ENCODE results near the gene ROBO1. TPM values are rescaled to one million over a fixed set of nuclear protein-coding genes. Genes with fewer than 3 reads are reported as not detected.

The ROBO1 gene
- total and polyA plus RNA-seq, 2 donors (not counting 3 experiments of a cell fraction or from before 2014, with no cell fraction given) = 5.9 to 14.2 TPM

DNA sequence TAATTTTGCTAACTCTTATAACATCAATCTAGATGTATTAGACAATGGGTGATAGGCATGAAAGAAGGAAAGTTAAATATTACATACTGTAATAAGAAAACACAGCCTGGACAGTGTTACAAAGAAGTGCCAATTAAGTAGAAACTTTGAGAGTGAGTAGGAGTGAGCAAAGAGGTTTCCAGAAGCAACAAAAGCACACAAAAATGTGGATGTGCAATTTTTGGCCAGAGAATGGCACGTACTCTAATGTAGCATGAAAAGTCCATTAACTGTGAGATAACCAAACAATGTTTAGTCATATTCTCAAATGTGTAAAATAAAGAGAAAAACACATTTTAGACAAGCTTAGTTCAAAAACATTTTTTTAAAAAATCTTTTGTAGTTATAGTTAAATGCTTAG is 567.3 kb downstream of the ROBO1 start:
- Histone ChIP-seq H3K9me3 (replicated peaks; ENCODE audit: control insufficient read depth, insufficient read depth, low read length) (no peaks in the 10 kb centered on the region), H3K9me1 (replicated peaks; ENCODE audit: control insufficient read depth, extremely low read depth, insufficient read depth, low read length) (no peaks in the 10 kb centered on the region), H3K36me3 (ENCODE audit: control insufficient read depth in 2 of 2, extremely low read depth in 1 of 2, insufficient read depth in 2 of 2, low read length in 2 of 2) (no peaks in the 10 kb centered on the region), H3K4me2 (ENCODE audit: insufficient read depth, low read length) (no peak overlapping the region), H3K27ac (ENCODE audit: insufficient read depth, low read depth, low read length) (no peak overlapping the region), H2AFZ (ENCODE audit: low read depth, low read length) (no peak overlapping the region), H3K9ac (replicated peaks; ENCODE audit: extremely low read depth, insufficient read depth, low read length) (no peak overlapping the region), H3K79me2 (ENCODE audit: control insufficient read depth, insufficient read depth, low read length) (no peaks in the 10 kb centered on the region), H3K27me3 (ENCODE audit: control insufficient read depth in 2 of 2, insufficient read depth in 2 of 2, low read length in 2 of 2) (no peaks in the 10 kb centered on the region), H3K4me1 (ENCODE audit: control insufficient read depth, extremely low read depth, insufficient read depth, low read length) (no peaks in the 10 kb centered on the region), H3K4me3 (replicated peaks in 1 of 3; ENCODE audit: insufficient read depth in 1 of 3, low read depth in 1 of 3, low read length in 3 of 3) (no peak overlapping the region), H4K20me1 (replicated peaks; ENCODE audit: control insufficient read depth, extremely low read depth, insufficient read depth, low read length) (no peaks in the 10 kb centered on the region)
- TF ChIP-seq, protein P1, sequence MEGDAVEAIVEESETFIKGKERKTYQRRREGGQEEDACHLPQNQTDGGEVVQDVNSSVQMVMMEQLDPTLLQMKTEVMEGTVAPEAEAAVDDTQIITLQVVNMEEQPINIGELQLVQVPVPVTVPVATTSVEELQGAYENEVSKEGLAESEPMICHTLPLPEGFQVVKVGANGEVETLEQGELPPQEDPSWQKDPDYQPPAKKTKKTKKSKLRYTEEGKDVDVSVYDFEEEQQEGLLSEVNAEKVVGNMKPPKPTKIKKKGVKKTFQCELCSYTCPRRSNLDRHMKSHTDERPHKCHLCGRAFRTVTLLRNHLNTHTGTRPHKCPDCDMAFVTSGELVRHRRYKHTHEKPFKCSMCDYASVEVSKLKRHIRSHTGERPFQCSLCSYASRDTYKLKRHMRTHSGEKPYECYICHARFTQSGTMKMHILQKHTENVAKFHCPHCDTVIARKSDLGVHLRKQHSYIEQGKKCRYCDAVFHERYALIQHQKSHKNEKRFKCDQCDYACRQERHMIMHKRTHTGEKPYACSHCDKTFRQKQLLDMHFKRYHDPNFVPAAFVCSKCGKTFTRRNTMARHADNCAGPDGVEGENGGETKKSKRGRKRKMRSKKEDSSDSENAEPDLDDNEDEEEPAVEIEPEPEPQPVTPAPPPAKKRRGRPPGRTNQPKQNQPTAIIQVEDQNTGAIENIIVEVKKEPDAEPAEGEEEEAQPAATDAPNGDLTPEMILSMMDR (IDR thresholded peaks at IDR 0.05; ENCODE audit: extremely low read depth in 1 of 2, insufficient read depth in 1 of 2, low read depth in 1 of 2, low read length in 2 of 2) = no peak
- TF ChIP-seq MYC (IDR thresholded peaks at IDR 0.05; ENCODE audit: low read depth, low read length) (no peak), POLR2AphosphoS5 (IDR thresholded peaks at IDR 0.05; ENCODE audit: insufficient read depth, low read depth, low read length) (no peak), GATA2 (IDR thresholded peaks at IDR 0.05; ENCODE audit: insufficient read depth, insufficient read length, low read depth, low read length) (no peak), EZH2 (IDR thresholded peaks at IDR 0.05; ENCODE audit: borderline replicate concordance, low read depth, low read length, severe bottlenecking) (no peak), JUN (IDR thresholded peaks at IDR 0.05; ENCODE audit: borderline replicate concordance, insufficient read depth, insufficient read length, low read depth) (no peak), POLR2A (IDR thresholded peaks at IDR 0.05; ENCODE audit: low read depth, low read length) (no peak), FOS (IDR thresholded peaks at IDR 0.05; ENCODE audit: borderline replicate concordance, insufficient read depth, low read length) (no peak)
- TF ChIP-seq, protein P2, sequence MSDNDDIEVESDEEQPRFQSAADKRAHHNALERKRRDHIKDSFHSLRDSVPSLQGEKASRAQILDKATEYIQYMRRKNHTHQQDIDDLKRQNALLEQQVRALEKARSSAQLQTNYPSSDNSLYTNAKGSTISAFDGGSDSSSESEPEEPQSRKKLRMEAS (IDR thresholded peaks at IDR 0.05; ENCODE audit: insufficient read depth, insufficient read length) = no peak
- FAIRE-seq (no peak), DNase-seq (ENCODE audit: low read depth, low spot score) (no peak)
- no TSS peak for BruUV-seq (replicated peaks)
- intact Hi-C loops (cut with micrococcal nuclease) = no loop called here
- dilution Hi-C loops (cut with MboI; ENCODE audit: extremely low pct_ligation_motif_present, low sequenced_read_pairs) = no loop called here
- CTCF ChIA-PET = no interaction called here
- POLR2A ChIA-PET = no interaction called here

All from endothelial cell of umbilical vein (primary cell).